H1 (cell line): ENCODE results near the gene APBA2. TPM values are rescaled to one million over a fixed set of nuclear protein-coding genes. Genes with fewer than 3 reads are reported as not detected.

Experiments used
- BRCA1 ChIP-seq: IDR thresholded peaks from 2 replicates; pipeline ENCODE4 v1.6.1; 2012; ENCODE audit warnings: low read depth, low read length, improper control_type of control experiment
- CTBP2 ChIP-seq: IDR thresholded peaks from 2 replicates; pipeline ENCODE4 v1.7.0; 2011; ENCODE audit warnings: borderline replicate concordance, mild to moderate bottlenecking, moderate library complexity, mixed read lengths, low read length; ENCODE audit not compliant: insufficient read depth, insufficient read length
- JUN ChIP-seq: IDR thresholded peaks from 2 replicates; pipeline ENCODE4 v1.6.1; 2011; ENCODE audit warnings: low read depth, mild to moderate bottlenecking, improper control_type of control experiment, low read length
- SP2 ChIP-seq: IDR thresholded peaks from 2 replicates; pipeline ENCODE4 v1.6.1; 2012; ENCODE audit warnings: mild to moderate bottlenecking, low read length, inconsistent platforms
- SUZ12 ChIP-seq: fragments of 200-600 bp; sonication (generic); IDR thresholded peaks from 2 replicates; pipeline ENCODE4 v1.6.1; 2012; ENCODE audit warnings: mild to moderate bottlenecking, inconsistent platforms, low read length, moderate library complexity, mixed read lengths
- polyA plus RNA-seq, 7 experiments: library from polyadenylated mRNA; depleted of rRNA in 3 of 7; stranded (reverse) in 5 of 7; unstranded in 2 of 7; fragments of >200 nt in 5 of 7; fragments of 200-250 nt in 2 of 7; gene quantifications; 1 replicate in 5 of 7; 2 replicates in 1 of 7; 4 replicates in 1 of 7; pipeline versions ENCODE4 v1.2.1 to v1.2.3, GENCODE V29; 2011 to 2013; ENCODE audit warnings: missing spikeins in 2 of 7, mixed read lengths in 2 of 7
- total RNA-seq: library from RNA; stranded (reverse); fragmentation: NEBNext Ultra II Directional; extraction: Animal tissue kit (Norgen Biotek cat#: 25700); gene quantifications from 2 replicates; pipeline ENCODE4 v1.2.1, GENCODE V29; 2021

APBA2 gene
- total and polyA plus RNA-seq, 2 of the 8 experiments (the other 6 are each of a cell fraction or from before 2014, with no cell fraction given), result 15.5 to 19.0 TPM

DNA sequence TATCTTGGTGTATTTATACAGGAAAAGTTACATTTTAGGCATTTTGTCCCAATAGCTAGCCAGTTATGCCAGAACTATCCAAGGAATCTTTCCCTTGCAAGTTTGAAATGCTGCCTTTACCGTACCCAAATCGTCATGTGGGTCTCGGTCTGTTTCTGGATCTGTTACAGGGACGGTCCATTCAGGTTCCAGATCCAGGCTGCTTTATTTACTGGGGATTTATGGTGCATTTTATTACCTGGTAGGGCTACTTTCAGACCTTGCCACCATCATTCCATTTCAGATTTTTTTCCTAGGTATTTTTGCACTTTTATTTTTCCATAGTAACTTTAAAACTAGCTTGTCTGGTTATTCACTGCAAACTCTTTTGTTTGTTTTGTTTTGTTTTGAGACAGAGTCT lies 197.4 kb downstream of the APBA2 start (continued):
- no peak for TF ChIP-seq SUZ12
- no peak for TF ChIP-seq CTBP2
- no peak for TF ChIP-seq BRCA1
- no peak for TF ChIP-seq SP2
- TF ChIP-seq JUN, result no peak
